HEK293 (cell line): ENCODE measurements around the gene PHC3.

Source experiments
- CTCF ChIA-PET: fragments of 350-600 bp; formaldehyde crosslinking; extraction: SDS; loops from one replicate; lab custom pipeline; 2021; ENCODE audit warnings: antibody characterized with exemption; lab: Yijun Ruan, JAX
- POLR2A ChIA-PET: fragments of 300-600 bp; formaldehyde crosslinking; extraction: SDS; loops from one replicate; lab custom pipeline; 2020; ENCODE audit warnings: antibody characterized with exemption, inconsistent platforms; lab: Yijun Ruan, JAX
- H3K27ac ChIP-seq: fragments of 200-500 bp; sonication (Bioruptor generic); 2 replicates; pipeline ENCODE4 v1.5.1; 2014; ENCODE audit warnings: low read depth, low read length, control low read depth, inconsistent platforms; ENCODE audit errors: extremely low read depth
- H3K36me3 ChIP-seq, 2 experiments: fragments of 200-500 bp in 1 of 2; sonication (Bioruptor generic) in 1 of 2; 1 replicate in 1 of 2; 2 replicates in 1 of 2; pipeline ENCODE4 v1.5.1; 2014 to 2017; ENCODE audit warnings: inconsistent platforms in 2 of 2, low read length in 2 of 2; ENCODE audit not compliant: control insufficient read depth in 2 of 2, insufficient read depth in 1 of 2
- H3K4me1 ChIP-seq: fragments of 200-500 bp; sonication (Bioruptor generic); 2 replicates; pipeline ENCODE4 v1.5.1; 2014; ENCODE audit warnings: mild to moderate bottlenecking, low read length, inconsistent platforms; ENCODE audit not compliant: control insufficient read depth, insufficient read depth
- H3K4me3 ChIP-seq: 2 replicates; pipeline ENCODE4 v1.5.1; 2011; ENCODE audit warnings: low read depth, mild to moderate bottlenecking, control low read depth, low read length, moderate library complexity
- H3K9me3 ChIP-seq: fragments of 200-500 bp; sonication (Bioruptor generic); 2 replicates; pipeline ENCODE4 v1.5.1; 2014; ENCODE audit warnings: low read depth, low read length, inconsistent platforms; ENCODE audit not compliant: control insufficient read depth, insufficient read depth
- HIC1 ChIP-seq: fragments of 450-650 bp; formaldehyde crosslinking; IDR thresholded peaks from 2 replicates; pipeline ENCODE4 v1.5.1; 2016; ENCODE audit warnings: missing biosample characterization, missing genetic modification characterization
- HOXD13 ChIP-seq: sonication (generic); formaldehyde crosslinking; IDR thresholded peaks from 2 replicates; pipeline ENCODE4 v1.8.0; 2022; ENCODE audit warnings: missing genetic modification reagents, borderline replicate concordance
- KLF8 ChIP-seq: fragments of 450-650 bp; formaldehyde crosslinking; IDR thresholded peaks from 2 replicates; pipeline ENCODE4 v1.5.1; 2016; ENCODE audit warnings: missing biosample characterization, missing genetic modification characterization
- PBX3 ChIP-seq: sonication (generic); formaldehyde crosslinking; IDR thresholded peaks from 2 replicates; pipeline ENCODE4 v1.8.1; 2022; ENCODE audit warnings: mild to moderate bottlenecking, moderate library complexity, missing genetic modification reagents
- PRDM10 ChIP-seq: fragments of 450-650 bp; formaldehyde crosslinking; IDR thresholded peaks from 2 replicates; pipeline ENCODE4 v1.5.1; 2016; ENCODE audit warnings: missing biosample characterization, missing genetic modification characterization
- SP2 ChIP-seq: fragments of 450-650 bp; formaldehyde crosslinking; IDR thresholded peaks from 2 replicates; pipeline ENCODE4 v1.5.1; 2016; ENCODE audit warnings: missing biosample characterization, missing genetic modification characterization
- TRIM28 ChIP-seq: IDR thresholded peaks from 2 replicates; pipeline ENCODE4 v1.6.1; 2011; ENCODE audit warnings: low read length, control low read depth, borderline replicate concordance
- ZBTB21 ChIP-seq: fragments of 450-650 bp; formaldehyde crosslinking; IDR thresholded peaks from 2 replicates; pipeline ENCODE4 v1.5.1; 2017; ENCODE audit warnings: missing biosample characterization, missing genetic modification characterization
- ZBTB44 ChIP-seq: fragments of 450-650 bp; IDR thresholded peaks from 2 replicates; pipeline ENCODE4 v1.5.1; 2018; ENCODE audit warnings: missing biosample characterization, mild to moderate bottlenecking, missing genetic modification characterization
- ZNF121 ChIP-seq: fragments of 450-650 bp; formaldehyde crosslinking; IDR thresholded peaks from 2 replicates; pipeline ENCODE4 v1.5.1; 2016; ENCODE audit warnings: missing biosample characterization, missing genetic modification characterization
- ZNF138 ChIP-seq: fragments of 450-650 bp; formaldehyde crosslinking; IDR thresholded peaks from 2 replicates; pipeline ENCODE4 v1.5.1; 2016; ENCODE audit warnings: missing biosample characterization, missing genetic modification characterization, borderline replicate concordance
- ZNF24 ChIP-seq: fragments of 450-650 bp; formaldehyde crosslinking; IDR thresholded peaks from 2 replicates; pipeline ENCODE4 v1.5.1; 2016; ENCODE audit warnings: missing biosample characterization, missing genetic modification characterization
- ZNF280C ChIP-seq: fragments of 450-650 bp; formaldehyde crosslinking; IDR thresholded peaks from 2 replicates; pipeline ENCODE4 v1.5.1; 2016; ENCODE audit warnings: missing biosample characterization, missing genetic modification characterization
- ZNF311 ChIP-seq: fragments of 450-650 bp; formaldehyde crosslinking; IDR thresholded peaks from 2 replicates; pipeline ENCODE4 v1.5.1; 2017; ENCODE audit warnings: missing biosample characterization, missing genetic modification characterization, borderline replicate concordance
- ZNF350 ChIP-seq: fragments of 450-650 bp; formaldehyde crosslinking; IDR thresholded peaks from 2 replicates; pipeline ENCODE4 v1.5.0; 2017; ENCODE audit warnings: missing biosample characterization, mild to moderate bottlenecking, missing genetic modification characterization
- ZNF423 ChIP-seq: fragments of 450-650 bp; formaldehyde crosslinking; IDR thresholded peaks from 2 replicates; pipeline ENCODE4 v1.5.1; 2016; ENCODE audit warnings: missing biosample characterization, missing genetic modification characterization
- ZNF518A ChIP-seq: fragments of 450-650 bp; formaldehyde crosslinking; conservative IDR thresholded peaks from 2 replicates; pipeline ENCODE4 v1.5.1; 2016; ENCODE audit warnings: low read depth, missing biosample characterization, missing genetic modification characterization
- ZNF600 ChIP-seq: fragments of 450-650 bp; formaldehyde crosslinking; IDR thresholded peaks from 2 replicates; pipeline ENCODE4 v1.5.1; 2016; ENCODE audit warnings: missing biosample characterization, missing genetic modification characterization
- ZNF626 ChIP-seq: fragments of 450-650 bp; sonication (Bioruptor Pico); formaldehyde crosslinking; IDR thresholded peaks from 2 replicates; pipeline ENCODE4 v1.5.1; 2018; ENCODE audit warnings: missing biosample characterization, missing genetic modification characterization, inconsistent platforms
- ZNF670 ChIP-seq: fragments of 450-650 bp; formaldehyde crosslinking; IDR thresholded peaks from 2 replicates; pipeline ENCODE4 v1.5.1; 2016; ENCODE audit warnings: missing biosample characterization, missing genetic modification characterization, low read depth
- ZNF677 ChIP-seq: fragments of 450-650 bp; IDR thresholded peaks from 2 replicates; pipeline ENCODE4 v1.5.0; 2018; ENCODE audit warnings: missing biosample characterization, mild to moderate bottlenecking, missing genetic modification characterization, moderate library complexity

The PHC3 gene

GRCh38 chr3:170151536-170151935 lies 30.0 kb downstream of the PHC3 start (continued):
- TF ChIP-seq ZNF518A (tag by site-specific recombination) = no peak
- no peak for TF ChIP-seq ZNF600 (tag by site-specific recombination)
- no peak for TF ChIP-seq TRIM28
- TF ChIP-seq PBX3 (CRISPR knock-in tag) = no peak

GRCh38 chr3:170149016-170149415 lies 32.5 kb downstream of the PHC3 start:
- Histone ChIP-seq H3K36me3 (peaks cover 4 to 37% of the 10 kb centered on the region in 2 experiments; a peak in 2 of 3 replicates), H3K27ac (no peak overlapping the region)
- CTCF ChIA-PET = no interaction called here
- TF ChIP-seq ZNF24 (tag by site-specific recombination) (no peak), ZNF138 (no peak), KLF8 (tag by site-specific recombination) (no peak), ZNF311 (tag by site-specific recombination) (no peak), ZNF280C (tag by site-specific recombination) (no peak), HIC1 (no peak), ZNF626 (tag by site-specific recombination) (no peak), ZBTB21 (tag by site-specific recombination) (no peak), ZBTB44 (tag by site-specific recombination) (no peak), ZNF670 (tag by site-specific recombination) (no peak), ZNF350 (no peak), ZNF423 (no peak), SP2 (tag by site-specific recombination) (no peak), HOXD13 (CRISPR knock-in tag) (no peak), ZNF121 (no peak), PRDM10 (tag by site-specific recombination) (no peak), ZNF677 (tag by site-specific recombination) (no peak)
- TF ChIP-seq, all 188 proteins: peak for 0
- H3K9me3 ChIP-seq = no peaks in the 10 kb centered on the region
- no peaks in the 10 kb centered on the region for H3K4me1 ChIP-seq
- POLR2A ChIA-PET = no interaction called here
- H3K4me3 ChIP-seq = no peak overlapping the region
